ENCODE measurements around the gene DTX1. TPM values are rescaled to one million over a fixed set of nuclear protein-coding genes. Genes with fewer than 3 reads are reported as not detected.

Gene DTX1
- total and polyA plus RNA-seq, 2 of the 13 experiments (the other 11 are each of a cell fraction or from before 2014, with no cell fraction given), result not detected

DNA sequence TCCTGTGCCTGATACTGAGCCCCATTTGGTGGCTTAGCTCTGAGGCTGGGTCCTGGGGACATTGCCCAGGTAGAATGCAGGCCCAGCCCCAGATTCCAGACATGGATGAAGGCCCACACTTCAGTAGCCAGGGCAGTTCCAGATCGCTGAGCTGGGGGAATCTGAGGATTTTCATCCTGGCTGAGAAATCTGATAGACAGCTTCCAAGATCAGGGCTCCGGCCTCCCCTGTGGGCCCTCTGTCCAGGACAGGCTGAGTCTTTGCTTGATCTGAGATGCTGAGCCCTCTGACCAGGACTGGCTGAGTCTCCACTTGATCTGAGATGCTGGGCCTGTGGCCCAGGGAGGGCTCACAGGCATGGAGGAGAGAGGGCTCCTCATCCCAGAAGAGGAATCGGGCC lies 82.3 kb downstream of the DTX1 start:
- Histone ChIP-seq H3K27ac (ENCODE audit: extremely low read length, insufficient read depth, low read length) (no peak overlapping the region), H3K36me3 (replicated peaks in 1 of 2; ENCODE audit: control insufficient read depth in 1 of 2, insufficient read depth in 2 of 2, low read length in 2 of 2) (no peaks in the 10 kb centered on the region), H3K4me2 (ENCODE audit: low read depth, low read length) (no peak overlapping the region), H4K20me1 (ENCODE audit: insufficient read depth, low read length) (no peaks in the 10 kb centered on the region), H3K79me2 (ENCODE audit: insufficient read depth, low read length) (no peaks in the 10 kb centered on the region), H2AFZ (ENCODE audit: low read length) (no peak overlapping the region), H3K27me3 (ENCODE audit: control insufficient read depth in 1 of 2, insufficient read depth in 2 of 2, low read length in 2 of 2) (peaks cover 2 to 14% of the 10 kb centered on the region in 2 experiments; a peak in 4 of 5 replicates), H3K4me3 (replicated peaks in 1 of 3; ENCODE audit: insufficient read depth in 1 of 3, low read depth in 2 of 3, low read length in 3 of 3) (no peak overlapping the region), H3K4me1 (ENCODE audit: insufficient read depth, low read length) (peaks cover 11% of the 10 kb centered on the region), H3K9me3 (ENCODE audit: low read length) (no peaks in the 10 kb centered on the region), H3K9ac (ENCODE audit: insufficient read depth, low read depth, low read length) (no peak overlapping the region)
- WGBS (ENCODE audit: low lambda C conversion rate), result no CpG with 5 or more reads among the region's 3 CpGs
- ChIA-PET POLR2A (no interaction called here), CTCF (ENCODE audit: low intra/inter-chr PET ratio, low total read pairs) (no interaction called here)
- no peak for TF ChIP-seq ARID2 (CRISPR knock-in tag; IDR thresholded peaks at IDR 0.05; ENCODE audit: borderline replicate concordance)
- no peak for TF ChIP-seq TCF7 (IDR thresholded peaks at IDR 0.05; ENCODE audit: low read depth)
- TF ChIP-seq CBX5 (CRISPR knock-in tag; IDR thresholded peaks at IDR 0.05; ENCODE audit: borderline replicate concordance), result no peak
- no peak for TF ChIP-seq SMARCE1 (IDR thresholded peaks at IDR 0.05; ENCODE audit: borderline replicate concordance)
- TF ChIP-seq ZNF414 (CRISPR knock-in tag; IDR thresholded peaks at IDR 0.05), result no peak
- TF ChIP-seq ZNF788 (CRISPR knock-in tag; IDR thresholded peaks at IDR 0.05; ENCODE audit: borderline replicate concordance), result no peak
- TF ChIP-seq ZBTB40 (IDR thresholded peaks at IDR 0.05), result no peak
- no peak for TF ChIP-seq ZBTB40 (CRISPR knock-in tag; IDR thresholded peaks at IDR 0.05)
- no peak for TF ChIP-seq ZNF703 (CRISPR knock-in tag; IDR thresholded peaks at IDR 0.05; ENCODE audit: borderline replicate concordance)
- no peak for TF ChIP-seq FOSL1 (CRISPR knock-in tag; IDR thresholded peaks at IDR 0.05; ENCODE audit: borderline replicate concordance)
- no peak for TF ChIP-seq NRL (CRISPR knock-in tag; IDR thresholded peaks at IDR 0.05; ENCODE audit: borderline replicate concordance)
- TF ChIP-seq HOMEZ (CRISPR knock-in tag; IDR thresholded peaks at IDR 0.05; ENCODE audit: low read depth), result no peak
- no peak for TF ChIP-seq YEATS4 (CRISPR knock-in tag; IDR thresholded peaks at IDR 0.05; ENCODE audit: borderline replicate concordance)
- intact Hi-C loops (cut with micrococcal nuclease; ENCODE audit: unreplicated experiment) (no loop called here), in situ Hi-C loops (cut with HindIII; ENCODE audit: extremely low pct_ligation_motif_present, low pct_unique_long_range_greater_than_20kb) (no loop called here)
- no TSS peak for BruUV-seq (replicated peaks)
- no peak for ATAC-seq
- DNase-seq (ENCODE audit: low spot score), result no peak
- FAIRE-seq, result no peak

Data from HepG2 (cell line).